ENCODE measurements around the gene PCSK7. TPM values are rescaled to one million over a fixed set of nuclear protein-coding genes. Genes with fewer than 3 reads are reported as not detected.

Gene PCSK7
- polyA plus RNA-seq, 1 donor (not counting 4 experiments of a cell fraction or from before 2014, with no cell fraction given): 32.9 TPM

- H3K9me1 ChIP-seq (ENCODE audit: control insufficient read depth, extremely low read depth, insufficient read depth, low read length): no peaks in the 10 kb centered on the region
- FAIRE-seq: no peak
- TF ChIP-seq EZH2 (IDR thresholded peaks at IDR 0.05; ENCODE audit: low read length): no peak
- no peak for TF ChIP-seq CTCF (optimal IDR thresholded peaks at IDR 0.05 in 1 of 3, IDR thresholded peaks at IDR 0.05 in 1 of 3, conservative IDR thresholded peaks at IDR 0.05 in 1 of 3; ENCODE audit: extremely low read depth in 1 of 3, insufficient read depth in 2 of 3, low read length in 3 of 3)
- peaks cover 7% of the 10 kb centered on the region for H3K4me1 ChIP-seq (ENCODE audit: control insufficient read depth, extremely low read depth, insufficient read depth, low read length)
- dilution Hi-C loops (cut with MboI; ENCODE audit: extremely low pct_ligation_motif_present, low sequenced_read_pairs): no loop called here
- no peak overlapping the region for H3K27ac ChIP-seq (ENCODE audit: control insufficient read depth, insufficient read depth, low read length)
- H3K27me3 ChIP-seq (ENCODE audit: control insufficient read depth, extremely low read depth, insufficient read depth, low read length): no peaks in the 10 kb centered on the region
- DNase-seq (ENCODE audit: low read depth, low spot score): no peak
- no peaks in the 10 kb centered on the region for H3K79me2 ChIP-seq (ENCODE audit: control insufficient read depth, insufficient read depth, low read length)
- no peak overlapping the region for H2AFZ ChIP-seq (ENCODE audit: control insufficient read depth, low read length)
- no peak overlapping the region for H3K9ac ChIP-seq (ENCODE audit: control insufficient read depth, extremely low read depth, insufficient read depth, low read length)
- H3K36me3 ChIP-seq (ENCODE audit: control insufficient read depth in 2 of 2, extremely low read depth in 1 of 2, insufficient read depth in 2 of 2, low read length in 2 of 2): peaks cover 9 to 35% of the 10 kb centered on the region in 2 experiments
- H4K20me1 ChIP-seq (ENCODE audit: control insufficient read depth, extremely low read depth, insufficient read depth, low read length): no peaks in the 10 kb centered on the region
- no peak overlapping the region for H3K4me2 ChIP-seq (ENCODE audit: control insufficient read depth, extremely low read depth, insufficient read depth, low read depth, low read length)
- H3K4me3 ChIP-seq (ENCODE audit: control insufficient read depth in 2 of 3, extremely low read depth in 1 of 3, insufficient read depth in 2 of 3, low read depth in 1 of 3, low read length in 3 of 3): no peak overlapping the region
- no peaks in the 10 kb centered on the region for H3K9me3 ChIP-seq (ENCODE audit: control insufficient read depth, low read depth, low read length)
These were observed 43.2 kb downstream of the PCSK7 start for GRCh38 chr11:117188620-117189081.

GRCh38 chr11:117187799-117188481 lies 43.9 kb downstream of the PCSK7 start:
- Histone ChIP-seq H3K27me3 (ENCODE audit: control insufficient read depth, extremely low read depth, insufficient read depth, low read length) (no peaks in the 10 kb centered on the region), H3K9ac (ENCODE audit: control insufficient read depth, extremely low read depth, insufficient read depth, low read length) (no peak overlapping the region), H3K4me3 (ENCODE audit: control insufficient read depth in 2 of 3, extremely low read depth in 1 of 3, insufficient read depth in 2 of 3, low read depth in 1 of 3, low read length in 3 of 3) (no peak overlapping the region), H4K20me1 (ENCODE audit: control insufficient read depth, extremely low read depth, insufficient read depth, low read length) (no peaks in the 10 kb centered on the region), H3K27ac (ENCODE audit: control insufficient read depth, insufficient read depth, low read length) (no peak overlapping the region), H3K9me3 (ENCODE audit: control insufficient read depth, low read depth, low read length) (no peaks in the 10 kb centered on the region), H3K9me1 (ENCODE audit: control insufficient read depth, extremely low read depth, insufficient read depth, low read length) (no peaks in the 10 kb centered on the region), H3K4me1 (ENCODE audit: control insufficient read depth, extremely low read depth, insufficient read depth, low read length) (peaks cover 5% of the 10 kb centered on the region), H3K36me3 (ENCODE audit: control insufficient read depth in 2 of 2, extremely low read depth in 1 of 2, insufficient read depth in 2 of 2, low read length in 2 of 2) (peaks cover 9 to 33% of the 10 kb centered on the region in 2 experiments), H3K4me2 (ENCODE audit: control insufficient read depth, extremely low read depth, insufficient read depth, low read depth, low read length) (no peak overlapping the region), H2AFZ (ENCODE audit: control insufficient read depth, low read length) (no peak overlapping the region), H3K79me2 (ENCODE audit: control insufficient read depth, insufficient read depth, low read length) (no peaks in the 10 kb centered on the region)
- FAIRE-seq (no peak), DNase-seq (ENCODE audit: low read depth, low spot score) (no peak)
- TF ChIP-seq EZH2 (IDR thresholded peaks at IDR 0.05; ENCODE audit: low read length): no peak
- no peak for TF ChIP-seq CTCF (optimal IDR thresholded peaks at IDR 0.05 in 1 of 3, IDR thresholded peaks at IDR 0.05 in 1 of 3, conservative IDR thresholded peaks at IDR 0.05 in 1 of 3; ENCODE audit: extremely low read depth in 1 of 3, insufficient read depth in 2 of 3, low read length in 3 of 3)
- dilution Hi-C loops (cut with MboI; ENCODE audit: extremely low pct_ligation_motif_present, low sequenced_read_pairs): no loop called here

Measured in keratinocyte (primary cell).